Suprapubic skin (tissue), 3 donors: ENCODE results near the gene NACA.

Experiments used
- POLR2A ChIP-seq, 2 donors: fragments of 450-650 bp; IDR thresholded peaks; one replicate each; pipeline ENCODE4 v1.6.1; 2017; ENCODE audit warnings: antibody characterized with exemption in 2 of 2, mild to moderate bottlenecking in 2 of 2, moderate library complexity in 2 of 2
- TF ChIP-seq, protein P1 (sequence below), 2 donors: fragments of 200-600 bp in 1 of 2; fragments of 450-650 bp in 1 of 2; sonication (generic) in 1 of 2; IDR thresholded peaks; one replicate each; pipeline ENCODE4 v1.5.1; 2016 to 2019; ENCODE audit warnings: antibody characterized with exemption in 2 of 2, mild to moderate bottlenecking in 1 of 2, moderate library complexity in 1 of 2

DNA sequence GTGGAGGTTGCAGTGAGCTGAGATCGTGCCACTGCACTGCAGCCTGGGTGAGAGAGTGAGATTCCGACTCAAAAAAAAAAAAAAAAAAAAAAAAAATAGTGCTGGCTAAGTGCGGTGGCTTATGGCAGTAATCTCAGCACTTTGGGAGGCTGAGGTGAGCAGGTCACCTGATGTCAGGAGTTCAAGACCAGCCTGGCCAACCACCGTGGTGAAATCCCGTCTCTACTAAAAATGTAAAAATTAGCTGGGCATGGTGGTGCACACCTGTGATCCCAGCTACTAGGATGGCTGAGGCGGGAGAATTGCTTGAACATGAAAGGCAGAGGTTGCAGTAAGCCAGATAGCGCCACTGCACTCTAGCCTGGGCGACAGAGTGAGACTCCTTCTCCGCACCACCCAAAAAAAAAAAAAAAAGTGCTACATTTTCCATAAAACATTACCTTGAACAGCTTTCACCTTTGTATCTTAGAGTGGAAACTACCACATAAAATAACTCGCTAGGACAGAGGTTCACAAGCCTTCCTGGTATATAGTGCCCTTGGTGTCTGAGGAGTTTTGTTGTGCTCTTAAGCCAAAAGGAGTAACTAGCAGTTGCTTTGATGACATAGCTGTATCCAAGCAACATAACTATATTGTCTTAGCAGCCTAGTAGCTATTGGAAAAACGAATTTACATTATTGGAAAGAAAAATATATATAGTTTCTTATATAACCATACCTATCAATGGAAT lies 48.1 kb downstream of the NACA start:
- TF ChIP-seq POLR2A (IDR thresholded peaks at IDR 0.05), result no peak
- TF ChIP-seq, protein P1, sequence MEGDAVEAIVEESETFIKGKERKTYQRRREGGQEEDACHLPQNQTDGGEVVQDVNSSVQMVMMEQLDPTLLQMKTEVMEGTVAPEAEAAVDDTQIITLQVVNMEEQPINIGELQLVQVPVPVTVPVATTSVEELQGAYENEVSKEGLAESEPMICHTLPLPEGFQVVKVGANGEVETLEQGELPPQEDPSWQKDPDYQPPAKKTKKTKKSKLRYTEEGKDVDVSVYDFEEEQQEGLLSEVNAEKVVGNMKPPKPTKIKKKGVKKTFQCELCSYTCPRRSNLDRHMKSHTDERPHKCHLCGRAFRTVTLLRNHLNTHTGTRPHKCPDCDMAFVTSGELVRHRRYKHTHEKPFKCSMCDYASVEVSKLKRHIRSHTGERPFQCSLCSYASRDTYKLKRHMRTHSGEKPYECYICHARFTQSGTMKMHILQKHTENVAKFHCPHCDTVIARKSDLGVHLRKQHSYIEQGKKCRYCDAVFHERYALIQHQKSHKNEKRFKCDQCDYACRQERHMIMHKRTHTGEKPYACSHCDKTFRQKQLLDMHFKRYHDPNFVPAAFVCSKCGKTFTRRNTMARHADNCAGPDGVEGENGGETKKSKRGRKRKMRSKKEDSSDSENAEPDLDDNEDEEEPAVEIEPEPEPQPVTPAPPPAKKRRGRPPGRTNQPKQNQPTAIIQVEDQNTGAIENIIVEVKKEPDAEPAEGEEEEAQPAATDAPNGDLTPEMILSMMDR (IDR thresholded peaks at IDR 0.05), result no peak
